ENCODE results near the gene CCR3.

CCR3 gene

DNA sequence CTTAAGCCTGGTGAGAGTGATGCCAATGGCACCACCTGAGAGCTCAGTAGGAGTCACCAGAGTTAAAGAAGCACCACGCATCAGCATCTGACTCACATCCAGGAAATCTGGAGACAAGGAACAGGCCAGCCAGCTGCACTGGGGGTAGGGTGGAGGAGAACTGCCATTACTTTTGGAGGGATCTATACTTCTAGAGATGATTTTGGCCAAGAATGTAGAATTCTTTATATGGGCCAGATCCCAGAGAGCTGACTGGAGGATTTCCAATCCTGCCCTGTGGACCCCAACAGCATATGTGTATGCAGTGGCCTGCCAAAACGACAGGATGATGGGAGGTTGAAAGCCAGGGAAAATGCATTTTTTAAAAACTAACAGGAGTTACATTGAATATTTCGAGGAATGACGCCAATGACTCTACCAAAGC, 29.8 kb downstream of the CCR3 start:
- DNase-seq (ENCODE audit: low spot score): no peak

DNA sequence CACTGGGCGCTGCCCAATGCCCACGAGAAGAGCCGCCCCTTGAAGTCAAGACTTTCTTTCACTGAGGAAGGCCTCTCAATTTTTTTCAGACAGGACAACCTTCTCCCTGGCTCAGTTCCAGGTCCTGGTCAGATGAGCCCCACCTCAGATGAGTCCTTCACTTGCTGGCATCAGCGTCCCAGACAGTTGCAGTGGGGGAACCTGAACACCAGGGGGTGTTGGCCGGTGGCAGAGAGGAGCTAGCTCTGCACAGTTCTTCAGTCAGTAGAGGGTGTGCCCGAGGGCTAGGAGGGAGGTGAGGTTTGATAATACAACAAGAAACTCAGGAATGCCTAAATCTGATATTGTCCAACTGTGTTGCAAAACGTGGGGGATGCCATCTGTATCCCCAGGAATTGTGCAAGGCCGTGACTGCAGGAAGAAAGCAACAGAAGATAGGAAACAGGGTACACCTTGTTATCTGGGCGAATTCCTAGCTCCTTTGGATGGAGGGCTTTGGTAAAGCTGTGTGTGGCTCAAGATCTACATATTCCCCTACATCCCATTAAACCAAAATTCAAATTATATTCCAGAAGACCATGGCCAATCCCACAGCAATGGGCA, 34.3 kb downstream of the CCR3 start:
- peak; percentile 81 for DNase-seq (ENCODE audit: low spot score)

DNA sequence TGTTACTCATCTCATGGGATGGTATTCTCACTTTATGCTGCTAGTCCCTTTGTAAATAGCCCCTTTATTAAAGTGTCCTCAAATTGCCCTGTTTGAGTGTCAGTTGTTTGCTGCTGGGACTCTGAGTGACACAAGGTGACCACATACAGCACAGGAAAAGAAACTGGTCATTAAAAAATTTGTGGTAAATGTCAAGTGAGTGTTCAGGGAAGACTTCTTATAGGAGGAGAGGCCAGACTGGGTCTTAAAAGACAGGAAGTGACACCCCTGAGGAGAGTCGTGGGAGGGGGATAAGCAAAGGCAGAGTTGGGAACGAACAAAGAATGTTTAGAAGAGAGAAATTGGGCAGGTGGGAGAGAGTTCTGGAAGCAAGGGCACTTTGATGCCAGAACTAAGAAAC, 35.2 kb downstream of the CCR3 start:
- no peak for DNase-seq (ENCODE audit: low spot score)

DNA sequence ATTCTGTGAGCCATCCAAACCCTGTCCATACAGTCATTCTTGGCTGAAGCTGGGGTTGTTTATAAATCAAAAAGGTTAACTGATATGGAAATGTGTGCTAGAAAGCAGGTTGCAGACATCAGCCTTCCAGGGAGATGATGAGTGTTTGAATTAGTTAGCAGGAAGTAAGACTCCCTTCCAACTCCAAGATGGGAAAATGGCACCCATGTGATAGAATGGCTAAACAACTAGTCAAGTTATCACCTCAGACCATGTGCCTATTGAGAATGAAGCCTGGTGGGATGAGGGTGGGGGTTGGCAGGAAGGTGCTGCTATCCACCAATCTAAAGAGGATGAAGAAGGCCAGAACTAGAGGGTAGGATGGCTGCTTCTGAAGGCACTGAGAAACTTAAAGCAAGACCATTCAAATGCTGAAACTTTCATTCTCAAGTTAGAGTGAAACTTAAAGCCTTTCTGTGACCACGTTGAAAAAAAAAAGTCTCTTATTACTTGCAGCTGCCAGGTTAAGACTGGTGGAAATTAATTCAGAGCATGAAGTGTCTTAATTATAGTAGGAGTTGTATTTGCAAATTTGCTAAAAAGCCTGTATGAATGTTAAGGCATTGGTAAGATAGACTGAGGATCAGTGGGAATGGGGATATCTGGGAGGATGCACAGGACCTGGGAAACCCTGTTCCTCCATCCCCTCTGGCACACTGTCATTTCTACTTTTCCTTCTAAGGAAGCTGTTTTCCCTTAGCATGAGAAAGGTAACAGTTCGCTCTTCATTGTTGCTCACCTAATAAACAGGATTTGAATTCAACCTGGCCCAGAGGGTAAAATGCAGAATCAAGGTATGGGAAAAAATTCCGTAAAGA, 36.8 kb downstream of the CCR3 start:
- no peak for DNase-seq (ENCODE audit: low spot score)

DNA sequence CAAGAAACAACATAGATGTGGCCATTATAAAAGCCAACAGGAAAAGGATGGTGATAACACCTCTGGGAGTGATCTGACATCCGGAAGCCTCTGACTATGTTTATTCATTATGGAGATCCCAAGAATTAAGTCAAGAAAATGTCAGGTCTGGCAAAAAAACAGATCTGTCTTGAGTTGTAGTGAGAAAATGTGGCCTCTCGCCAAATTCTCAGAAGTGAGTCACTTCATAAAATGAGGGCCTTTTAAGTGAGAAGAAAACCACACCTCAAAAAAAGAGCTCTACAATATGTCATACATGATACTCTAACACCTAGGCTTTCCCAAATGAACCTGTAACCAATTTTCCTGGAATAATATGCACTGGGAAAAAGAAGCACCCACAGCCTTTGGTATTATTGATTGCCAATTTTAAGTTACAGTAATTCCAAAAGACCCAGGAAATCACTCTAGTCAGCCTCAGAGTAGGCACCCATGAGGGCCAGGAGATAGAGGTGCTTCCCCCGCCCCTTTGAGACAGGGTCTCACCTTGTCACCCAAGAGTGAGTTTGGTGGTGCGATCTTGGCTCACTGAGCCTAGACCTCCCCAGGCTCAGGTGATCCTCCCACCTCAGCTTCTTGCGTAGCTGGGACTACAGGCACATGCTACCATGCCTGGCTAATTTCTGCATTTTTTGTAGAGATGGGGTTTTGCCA, 38.0 kb downstream of the CCR3 start:
- peak; percentile 71 for DNase-seq (ENCODE audit: low spot score)

DNA sequence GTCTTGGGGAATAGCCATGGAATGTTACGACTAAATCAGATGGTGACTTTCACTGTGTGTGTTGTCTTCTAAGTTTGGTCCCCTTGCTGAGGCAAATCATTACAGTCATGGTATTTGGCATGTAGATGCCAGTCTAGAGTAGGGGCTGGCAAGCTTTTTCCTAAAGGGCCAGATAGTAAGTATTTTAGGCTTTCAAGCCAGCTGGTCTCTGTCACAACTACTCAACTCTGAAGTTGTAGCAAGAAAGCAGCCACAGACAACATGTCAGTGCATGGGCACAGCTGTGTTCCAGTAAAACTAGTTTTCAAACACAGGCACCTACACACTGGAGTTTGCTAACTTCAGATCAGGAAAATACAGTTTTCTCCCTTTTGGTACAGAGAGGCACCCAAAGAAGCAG, 39.3 kb downstream of the CCR3 start:
- DNase-seq (ENCODE audit: low spot score): no peak

DNA sequence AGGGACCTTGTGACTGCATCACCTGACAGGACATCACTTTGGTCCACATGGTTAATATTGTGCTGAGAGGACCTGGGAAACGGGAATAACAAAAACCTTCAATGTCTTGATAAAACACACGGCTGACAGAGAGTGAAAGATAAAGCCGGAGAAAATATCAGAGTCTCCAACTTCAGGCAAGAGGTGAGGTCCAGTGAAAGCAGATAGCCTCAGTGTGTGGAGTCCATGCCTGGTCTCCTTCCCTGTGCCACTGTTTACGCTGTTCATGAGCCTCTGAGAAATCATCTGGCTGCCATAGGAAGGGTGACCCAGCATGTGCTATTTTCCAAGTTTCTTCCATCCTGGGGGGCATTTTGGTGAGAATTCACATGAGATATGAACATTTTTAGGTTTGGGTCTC, 39.8 kb downstream of the CCR3 start:
- no peak for DNase-seq (ENCODE audit: low spot score)

DNA sequence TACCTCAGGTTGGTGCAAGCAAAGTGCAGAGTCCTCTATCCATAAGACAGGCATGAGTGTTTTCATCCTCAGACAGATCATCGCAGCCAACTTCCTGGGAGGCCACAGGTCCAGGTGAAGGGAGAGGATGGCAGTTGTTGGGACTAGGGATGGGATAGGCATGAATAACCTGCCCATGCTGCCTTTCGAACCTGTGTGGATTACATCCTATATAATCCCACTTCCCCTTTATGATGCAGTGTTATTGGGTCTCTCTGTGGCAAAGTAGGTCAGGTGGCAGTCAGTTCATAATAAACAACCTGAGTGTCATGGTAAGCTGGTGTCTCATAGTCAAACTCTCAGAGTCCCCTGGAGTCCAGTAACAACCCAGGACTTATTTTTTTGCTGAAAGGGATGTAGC, 40.4 kb downstream of the CCR3 start:
- no peak for DNase-seq (ENCODE audit: low spot score)

DNA sequence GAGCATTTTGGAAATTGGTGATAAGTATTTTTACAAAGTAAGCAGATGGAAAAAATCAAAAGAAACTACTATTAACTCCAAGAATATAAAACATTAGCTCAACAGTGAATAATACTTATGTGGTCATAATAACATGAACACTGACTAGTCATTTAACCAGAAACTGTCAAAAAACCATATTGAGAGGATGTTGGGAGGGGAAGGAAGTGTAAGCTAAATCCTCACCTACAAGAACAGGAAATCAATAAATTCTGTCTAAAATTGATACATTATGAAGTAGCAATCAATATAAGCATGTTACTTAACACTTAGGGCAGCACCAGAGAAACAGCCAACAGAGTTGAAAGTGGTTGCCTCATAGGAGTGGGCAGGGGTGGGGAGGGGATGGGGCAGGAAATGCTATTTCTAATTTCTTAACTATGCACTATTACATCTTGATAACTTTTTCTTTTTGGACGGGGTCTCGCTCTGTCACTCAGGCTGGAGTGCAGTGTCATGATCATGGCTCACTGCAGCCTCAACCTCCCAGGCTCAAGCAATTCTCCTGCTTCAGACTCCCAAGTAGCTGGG, 41.7 kb downstream of the CCR3 start:
- no peak for DNase-seq (ENCODE audit: low spot score)

DNA sequence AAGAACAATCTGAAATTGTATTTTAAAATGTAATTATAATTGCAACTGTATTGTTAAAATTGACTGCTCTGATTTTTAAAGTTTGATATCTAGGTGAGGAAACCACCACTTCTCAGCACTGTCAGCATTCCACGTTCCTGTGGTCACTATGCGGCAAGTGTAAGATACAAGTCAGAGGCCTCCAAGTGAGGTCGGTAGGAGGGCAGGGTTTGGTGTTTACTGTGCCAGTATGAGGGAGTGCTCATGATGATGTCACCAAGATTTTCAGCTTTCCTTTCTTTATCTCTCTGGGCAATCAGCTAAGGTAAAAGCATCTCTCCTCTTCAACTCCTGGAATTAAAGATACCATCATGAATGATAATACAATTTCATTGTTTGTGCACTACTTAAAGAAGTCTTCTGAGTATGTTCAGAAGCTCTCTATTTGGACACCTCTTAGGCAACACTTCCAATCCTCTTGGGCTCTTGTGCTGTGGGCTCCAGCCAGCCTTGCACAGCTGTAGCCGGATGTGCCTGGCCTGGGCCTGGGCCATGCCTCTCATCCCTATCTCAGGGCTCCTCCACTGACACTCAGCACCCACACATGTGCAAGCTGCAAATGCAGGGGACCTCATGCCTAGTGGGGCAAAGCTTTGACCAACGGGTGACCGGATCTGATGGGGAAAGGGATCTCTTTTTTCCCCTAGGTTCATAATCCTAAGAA, 42.9 kb downstream of the CCR3 start:
- peak; percentile 58 for DNase-seq (ENCODE audit: low spot score)

DNA sequence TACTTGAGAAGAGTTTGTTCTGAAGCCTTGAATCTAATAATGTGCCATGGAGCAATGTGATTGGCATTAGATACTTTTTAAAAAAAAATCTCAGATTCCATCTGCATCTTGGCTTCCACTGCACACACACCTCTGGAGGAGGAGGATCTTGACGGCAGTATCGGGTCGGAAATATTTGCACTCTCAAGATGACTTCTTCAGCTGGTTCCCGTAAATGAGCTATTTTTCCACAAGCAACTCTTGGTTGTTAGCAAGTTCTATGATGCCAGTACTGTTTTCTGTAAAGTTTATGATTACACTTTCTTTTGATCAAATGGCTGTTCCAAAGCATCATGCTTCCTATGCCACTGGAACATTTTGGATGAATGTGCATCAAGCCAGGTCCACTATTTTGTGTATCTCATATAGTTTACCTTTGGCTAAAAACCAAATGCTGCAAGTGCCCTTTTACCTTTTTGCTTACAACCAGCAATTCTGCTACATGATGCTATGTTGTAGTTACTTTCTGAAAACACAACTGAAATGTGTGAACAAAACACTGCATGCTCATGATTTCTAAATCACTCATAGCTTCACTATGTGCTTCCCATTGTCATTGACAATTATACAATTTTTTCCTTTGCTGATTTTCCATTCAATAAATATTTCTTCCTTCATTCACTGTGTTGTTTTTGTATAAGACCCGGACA, 43.8 kb downstream of the CCR3 start:
- no peak for DNase-seq (ENCODE audit: low spot score)

DNA sequence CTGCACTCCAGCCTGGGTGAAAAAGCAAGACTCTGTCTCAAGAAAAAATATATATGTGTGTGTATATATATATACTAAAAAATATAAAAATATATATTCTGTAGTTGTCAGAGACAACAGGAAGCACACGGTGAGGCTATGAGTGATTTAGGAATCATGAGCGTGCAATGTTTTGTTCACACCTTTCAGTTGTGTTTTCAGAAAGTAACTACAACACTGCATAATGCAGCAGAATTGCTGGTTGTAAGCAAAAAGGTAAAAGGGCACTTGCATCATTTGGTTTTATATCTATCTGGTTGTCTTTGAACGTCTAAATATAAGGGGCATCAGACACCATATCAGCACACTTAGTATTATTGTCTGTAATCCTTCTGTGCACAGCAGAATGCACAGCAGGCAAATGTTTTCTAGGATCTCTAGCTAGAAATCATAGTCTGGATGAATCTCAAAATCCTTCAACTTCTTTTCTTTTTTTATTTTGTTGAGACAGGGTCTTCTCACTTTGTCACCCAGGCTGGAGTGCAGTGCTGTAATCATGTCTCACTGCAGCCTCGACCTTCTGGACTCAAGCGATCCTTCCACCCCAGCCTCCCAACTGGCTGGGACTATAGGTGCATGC, 44.8 kb downstream of the CCR3 start:
- DNase-seq (ENCODE audit: low spot score): no peak

DNA sequence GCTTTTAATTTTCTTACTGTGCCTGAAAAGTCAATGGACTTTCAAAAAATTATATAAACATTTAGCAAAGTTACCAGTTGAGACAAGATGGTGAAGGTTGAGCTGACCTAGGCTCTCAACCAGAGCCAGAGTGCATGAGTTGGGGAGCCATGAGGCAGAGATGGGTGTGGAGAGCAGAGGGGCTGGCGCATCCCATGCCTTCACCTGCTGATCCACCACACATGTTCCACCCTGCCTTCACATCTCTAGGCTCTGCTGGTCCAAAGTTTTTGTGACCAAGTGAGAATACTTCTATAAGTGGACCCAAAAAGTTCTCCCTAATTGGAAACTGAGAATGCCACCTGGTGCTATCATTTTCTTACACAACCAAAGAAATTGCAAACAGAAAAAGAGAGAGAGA, 47.3 kb downstream of the CCR3 start:
- no peak for DNase-seq (ENCODE audit: low spot score)

DNA sequence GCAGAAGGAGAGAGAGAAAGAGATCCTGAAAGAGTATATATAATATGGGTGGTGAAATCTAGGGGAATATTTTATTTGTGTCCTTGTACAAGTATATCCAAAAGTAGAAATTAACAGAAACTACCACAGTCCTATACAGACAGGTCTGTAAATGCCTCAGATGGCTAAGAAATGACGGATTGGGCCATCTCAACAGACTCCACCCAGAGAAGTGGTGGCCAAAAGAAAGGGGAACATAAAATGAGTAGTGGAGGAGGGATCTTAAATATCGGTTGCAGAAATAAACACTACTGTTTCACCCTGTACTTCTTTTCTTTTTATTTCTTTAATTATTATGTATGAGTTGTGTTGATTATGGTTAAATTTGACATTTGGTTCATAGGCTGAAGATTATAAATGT, 47.7 kb downstream of the CCR3 start:
- no peak for DNase-seq (ENCODE audit: low spot score)

DNA sequence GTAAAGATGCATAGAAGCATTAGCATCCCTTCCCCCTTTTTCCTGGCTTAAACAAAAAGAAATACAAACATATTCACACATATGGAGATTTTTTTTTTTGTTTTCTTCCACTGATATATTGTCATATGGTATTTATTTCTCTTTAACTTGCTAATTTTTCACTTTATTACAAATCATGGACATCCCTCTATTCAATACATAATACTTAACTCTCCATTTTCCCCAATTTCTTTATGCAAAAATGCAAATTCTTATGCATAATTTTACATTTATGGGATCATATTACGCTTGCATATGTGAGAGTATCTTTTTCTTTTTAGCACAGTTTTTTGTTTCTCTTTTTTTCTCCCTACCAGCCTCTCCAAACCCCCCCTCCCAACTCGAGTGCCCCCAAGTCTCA, 48.8 kb downstream of the CCR3 start:
- no peak for DNase-seq (ENCODE audit: low spot score)

DNA sequence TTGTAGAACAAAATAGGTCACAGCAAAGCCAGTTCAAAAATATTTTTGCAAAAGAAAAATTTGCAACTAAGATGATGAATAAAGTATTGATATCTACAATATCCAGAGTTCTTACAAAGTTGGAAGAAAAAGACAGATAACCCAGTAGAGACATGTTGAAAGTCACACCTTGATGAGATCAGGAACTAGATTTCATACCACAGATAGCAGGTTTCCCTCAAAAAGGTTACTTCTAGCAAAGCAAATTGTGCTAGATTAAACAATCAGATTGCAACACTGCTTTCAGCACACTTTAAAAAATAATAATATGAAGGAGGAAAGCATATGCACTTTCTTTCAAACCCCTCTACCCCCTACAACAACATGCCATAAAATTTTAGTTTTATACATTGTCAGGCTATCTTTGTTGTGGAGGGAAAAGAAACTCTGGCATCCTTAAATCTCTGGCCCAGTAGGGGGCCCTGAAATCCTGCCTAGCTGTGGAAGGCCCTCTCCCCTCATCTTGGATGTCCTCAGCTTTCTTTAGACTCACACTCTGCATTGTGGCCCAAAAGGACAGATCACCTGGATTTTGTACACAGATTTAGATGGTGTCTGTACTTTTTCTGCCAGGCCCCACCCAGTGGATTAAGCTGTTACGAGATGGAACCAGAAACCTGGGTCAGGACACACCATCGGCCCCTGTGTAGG, 50.9 kb downstream of the CCR3 start:
- DNase-seq (ENCODE audit: low spot score): no peak

DNA sequence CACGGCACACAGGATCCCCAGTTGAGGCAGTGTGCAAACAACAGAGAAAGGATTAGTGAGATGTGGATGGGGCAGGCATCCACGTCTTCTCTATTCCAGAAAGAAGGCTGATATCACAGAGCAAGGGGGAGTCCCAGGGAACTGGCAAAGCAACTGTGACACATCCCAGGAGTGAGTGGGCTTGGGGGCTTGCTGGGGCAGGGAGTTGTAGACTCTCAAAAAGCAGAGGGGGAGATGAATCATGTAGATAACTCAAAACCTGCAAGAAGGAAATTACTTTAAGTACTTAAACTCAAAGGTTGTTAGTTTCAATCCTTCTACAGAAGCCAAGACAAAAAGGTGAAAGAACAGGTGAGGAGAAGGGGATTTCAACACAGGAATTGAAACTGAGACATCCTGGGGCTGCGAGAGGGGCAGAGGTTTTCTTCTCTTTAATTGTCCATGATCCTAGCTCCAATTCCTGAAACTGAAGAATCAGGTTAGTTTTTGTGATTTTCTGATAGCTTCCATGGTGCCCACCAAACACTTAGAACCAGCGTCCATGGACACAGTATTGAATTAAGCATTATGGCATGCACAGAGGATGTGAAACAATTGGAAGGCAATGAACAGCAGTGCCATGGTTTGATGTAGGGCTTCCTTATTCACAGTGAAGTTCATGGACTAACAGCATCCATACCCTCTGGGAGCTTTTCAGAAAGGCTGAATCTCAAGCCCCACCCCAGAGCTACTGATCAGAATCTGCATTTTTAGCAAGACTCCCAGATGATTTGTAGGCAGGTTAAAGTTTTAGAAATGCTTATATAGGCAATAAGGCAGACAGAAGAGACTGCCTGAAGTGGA, 52.0 kb downstream of the CCR3 start:
- DNase-seq (ENCODE audit: low spot score): no peak

DNA sequence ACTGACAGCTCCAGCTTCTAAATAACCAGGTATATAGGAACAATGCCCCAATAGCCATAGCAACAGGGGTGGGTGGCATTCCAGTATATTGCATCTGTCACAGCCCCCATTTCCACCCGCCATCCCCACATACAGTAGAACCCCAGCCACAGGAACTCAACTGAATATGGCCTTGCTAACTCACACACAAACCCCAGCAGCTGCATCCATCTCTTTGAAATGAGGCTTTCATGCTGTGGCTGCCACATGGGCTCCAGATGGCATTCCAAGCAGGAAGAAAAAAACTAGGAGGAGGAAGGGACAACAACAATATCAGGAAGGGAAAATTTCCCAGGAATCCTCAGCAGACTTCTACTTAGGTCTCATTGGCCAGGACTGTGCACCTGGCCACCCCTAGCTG, 54.6 kb downstream of the CCR3 start:
- no peak for DNase-seq (ENCODE audit: low spot score)

DNA sequence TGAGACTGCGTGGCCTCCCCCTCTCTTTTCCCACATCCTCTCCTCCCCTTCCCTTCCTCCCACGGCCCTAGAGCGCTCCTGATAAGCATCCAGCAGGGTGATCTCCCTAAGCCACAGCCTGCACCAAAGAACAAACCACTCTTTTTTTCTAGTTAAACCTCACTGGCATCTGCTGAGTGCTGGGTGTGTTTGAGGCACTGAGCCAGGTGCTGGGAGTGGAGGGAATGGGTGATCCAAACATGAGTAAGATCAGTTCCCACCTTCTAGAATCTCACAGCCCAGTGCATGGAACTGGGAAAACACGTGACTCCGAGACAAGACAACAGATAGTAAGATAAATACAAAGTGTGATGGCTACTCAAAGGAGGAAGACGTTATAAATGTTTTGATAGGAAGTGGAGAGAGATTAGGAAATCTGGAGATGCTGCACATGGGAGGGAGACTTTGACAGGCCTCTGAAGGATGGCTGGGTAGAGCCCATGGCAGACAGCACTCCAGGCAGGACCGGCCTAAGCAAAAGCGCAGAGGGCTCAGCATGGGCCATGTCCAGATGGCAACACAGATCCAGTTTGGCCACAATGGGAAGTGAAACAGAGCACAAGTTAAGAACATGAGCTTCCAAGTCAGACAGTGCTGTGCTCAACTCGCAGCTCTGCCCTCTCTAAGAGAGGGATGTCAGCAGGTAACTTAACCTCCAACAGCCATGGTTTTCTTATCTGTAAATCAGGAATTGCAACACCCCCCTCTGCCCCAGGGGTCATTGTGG, 55.6 kb downstream of the CCR3 start:
- no peak for DNase-seq (ENCODE audit: low spot score)
